Endothelial cell of umbilical vein (primary cell): ENCODE results near the gene PRRX1.

Source experiments
- EZH2 ChIP-seq: IDR thresholded peaks from 2 replicates; pipeline ENCODE4 v1.6.1; 2012; ENCODE audit warnings: borderline replicate concordance, low read depth, mild to moderate bottlenecking, moderate library complexity, low read length, inconsistent platforms; ENCODE audit not compliant: severe bottlenecking
- TF ChIP-seq, protein P1 (sequence below), 2 donors: IDR thresholded peaks; 1 replicate in 1 of 2; 2 replicates in 1 of 2; pipeline ENCODE4 v1.5.1; 2011; ENCODE audit warnings: low read length in 2 of 2, mild to moderate bottlenecking in 2 of 2, moderate library complexity in 2 of 2, control low read depth in 1 of 2, inconsistent platforms in 1 of 2, low read depth in 1 of 2; ENCODE audit not compliant: insufficient read depth in 1 of 2; ENCODE audit errors: extremely low read depth in 1 of 2

DNA sequence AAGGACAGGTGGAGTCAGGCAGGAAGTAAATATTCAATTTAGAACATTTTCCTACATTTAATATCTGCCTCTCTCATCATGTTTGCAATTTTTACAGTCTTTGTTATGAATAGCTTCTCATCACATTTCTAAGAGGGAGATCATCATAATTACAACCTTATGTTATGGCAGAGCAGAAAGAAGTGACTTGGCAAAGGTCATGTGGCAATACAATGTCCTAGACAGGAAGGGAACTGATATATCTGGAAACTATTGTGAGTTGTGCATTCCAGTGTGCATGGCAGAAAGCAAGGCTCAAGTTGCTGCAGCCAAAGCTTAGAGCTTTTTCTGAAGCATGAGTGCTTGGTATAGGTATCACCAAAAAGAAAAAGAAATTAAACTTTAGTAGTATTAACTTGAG is 43.8 kb upstream of the PRRX1 start:
- TF ChIP-seq, protein P1, sequence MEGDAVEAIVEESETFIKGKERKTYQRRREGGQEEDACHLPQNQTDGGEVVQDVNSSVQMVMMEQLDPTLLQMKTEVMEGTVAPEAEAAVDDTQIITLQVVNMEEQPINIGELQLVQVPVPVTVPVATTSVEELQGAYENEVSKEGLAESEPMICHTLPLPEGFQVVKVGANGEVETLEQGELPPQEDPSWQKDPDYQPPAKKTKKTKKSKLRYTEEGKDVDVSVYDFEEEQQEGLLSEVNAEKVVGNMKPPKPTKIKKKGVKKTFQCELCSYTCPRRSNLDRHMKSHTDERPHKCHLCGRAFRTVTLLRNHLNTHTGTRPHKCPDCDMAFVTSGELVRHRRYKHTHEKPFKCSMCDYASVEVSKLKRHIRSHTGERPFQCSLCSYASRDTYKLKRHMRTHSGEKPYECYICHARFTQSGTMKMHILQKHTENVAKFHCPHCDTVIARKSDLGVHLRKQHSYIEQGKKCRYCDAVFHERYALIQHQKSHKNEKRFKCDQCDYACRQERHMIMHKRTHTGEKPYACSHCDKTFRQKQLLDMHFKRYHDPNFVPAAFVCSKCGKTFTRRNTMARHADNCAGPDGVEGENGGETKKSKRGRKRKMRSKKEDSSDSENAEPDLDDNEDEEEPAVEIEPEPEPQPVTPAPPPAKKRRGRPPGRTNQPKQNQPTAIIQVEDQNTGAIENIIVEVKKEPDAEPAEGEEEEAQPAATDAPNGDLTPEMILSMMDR (IDR thresholded peaks at IDR 0.05; ENCODE audit: extremely low read depth in 1 of 2, insufficient read depth in 1 of 2, low read depth in 1 of 2, low read length in 2 of 2) = no peak
- TF ChIP-seq EZH2 = no peak
